Ascending aorta (tissue), 2 donors: ENCODE results near the gene EGFLAM. TPM values are rescaled to one million over a fixed set of nuclear protein-coding genes. Genes with fewer than 3 reads are reported as not detected.

Experiments used
- DNase-seq, 2 donors: peaks; one replicate each; pipeline ENCODE4 v3.0.0-alpha.2; 2019; ENCODE audit warnings: low spot score in 2 of 2
- H3K27ac ChIP-seq, 2 donors: fragments of 200-600 bp; sonication (generic); one replicate each; pipeline ENCODE4 v1.5.1; 2016 to 2017; ENCODE audit warnings: mild to moderate bottlenecking in 1 of 2
- H3K27me3 ChIP-seq: fragments of 200-600 bp; sonication (generic); one replicate; pipeline ENCODE4 v1.5.1; 2017
- H3K36me3 ChIP-seq, 2 donors: fragments of 200-600 bp; sonication (generic); one replicate each; pipeline ENCODE4 v1.5.1; 2016
- H3K4me1 ChIP-seq, 2 donors: fragments of 200-600 bp; sonication (generic); one replicate each; pipeline ENCODE4 v1.5.1; 2016 to 2017; ENCODE audit warnings: mild to moderate bottlenecking in 1 of 2
- H3K4me3 ChIP-seq, 2 donors: fragments of 200-600 bp; sonication (generic); one replicate each; pipeline ENCODE4 v1.5.1; 2016 to 2017; ENCODE audit warnings: mild to moderate bottlenecking in 1 of 2
- H3K9me3 ChIP-seq, 2 donors: fragments of 200-600 bp; sonication (generic); one replicate each; pipeline ENCODE4 v1.5.1; 2016
- intact Hi-C: fragments of 100-400 bp; cut with DNase I; formaldehyde crosslinking; loops from one replicate; pipeline ENCODE4 v1.15.1; 2023
- total RNA-seq: library from RNA; depleted of rRNA; stranded (reverse); fragments of >200 nt; gene quantifications from one replicate; pipeline ENCODE4 v1.1.0, GENCODE V29; 2016
- TF ChIP-seq, protein P1 (sequence below), 3 experiments: fragments of 200-600 bp in 2 of 3; fragments of 450-650 bp in 1 of 3; sonication (generic) in 2 of 3; IDR thresholded peaks; one replicate each; pipeline ENCODE4 v1.5.1; 2016 to 2019; ENCODE audit warnings: antibody characterized with exemption in 3 of 3, mild to moderate bottlenecking in 1 of 3, moderate library complexity in 1 of 3

The EGFLAM gene
- total RNA-seq, 1 donor from 2014 or later: 4.2 TPM

DNA sequence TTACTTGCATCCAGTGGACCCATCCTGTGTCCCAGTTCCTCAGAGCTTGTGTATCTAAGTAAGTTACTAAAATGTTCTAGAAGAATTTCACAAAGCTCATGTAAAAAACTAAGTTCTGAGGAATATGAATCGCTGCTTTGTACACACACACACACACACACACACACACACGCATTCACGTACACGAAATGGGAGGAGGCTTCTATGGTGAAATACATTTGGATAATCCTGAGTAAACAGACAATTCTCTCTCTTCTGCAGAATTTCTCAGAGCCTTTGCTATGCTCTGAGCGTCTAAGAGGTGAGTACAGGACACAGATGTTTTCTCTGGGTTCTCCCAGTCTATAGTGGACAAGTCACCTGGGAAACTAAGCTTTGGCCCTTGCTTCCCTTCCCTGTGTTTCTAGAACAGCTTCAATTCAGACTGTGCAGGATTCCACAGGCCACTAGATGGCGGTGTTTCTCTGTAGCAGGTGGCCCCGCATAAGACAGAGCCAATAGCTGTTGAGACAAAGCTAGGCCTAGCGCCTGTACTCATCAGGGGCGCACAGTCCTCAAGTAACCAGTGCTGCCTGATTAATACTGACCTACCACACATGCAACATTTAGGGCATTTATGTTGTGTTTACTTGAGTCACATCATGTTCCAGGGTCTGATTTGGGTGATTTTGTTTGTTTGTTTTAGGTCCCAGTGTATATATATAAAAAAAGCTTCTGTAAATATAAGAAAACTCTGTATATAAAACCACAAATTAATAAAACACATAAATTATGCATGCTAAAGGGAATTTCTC is 183.3 kb downstream of the EGFLAM start:
- H3K27ac ChIP-seq: no peak overlapping the region

DNA sequence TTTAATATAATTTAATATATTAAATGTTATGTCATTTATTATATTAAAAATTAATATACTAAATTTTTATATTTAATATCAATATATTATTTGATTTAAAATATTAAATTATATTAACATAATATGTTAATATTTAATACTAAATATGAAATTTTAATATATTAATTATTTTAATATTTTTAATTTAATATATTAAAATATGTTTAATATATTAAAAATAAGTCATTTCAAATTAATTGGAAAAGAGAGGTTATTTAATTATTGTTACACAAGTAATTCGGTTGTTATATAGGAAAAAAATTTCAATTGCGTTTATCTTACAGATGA is 183.9 kb downstream of the EGFLAM start:
- Histone ChIP-seq H3K27ac (no peak overlapping the region), H3K4me1 (peaks cover 0 to 7% of the 10 kb centered on the region in 2 donors), H3K4me3 (no peak overlapping the region), H3K27me3 (no peaks in the 10 kb centered on the region), H3K36me3 (no peaks in the 10 kb centered on the region), H3K9me3 (no peaks in the 10 kb centered on the region)
- no peak for DNase-seq
- TF ChIP-seq, protein P1, sequence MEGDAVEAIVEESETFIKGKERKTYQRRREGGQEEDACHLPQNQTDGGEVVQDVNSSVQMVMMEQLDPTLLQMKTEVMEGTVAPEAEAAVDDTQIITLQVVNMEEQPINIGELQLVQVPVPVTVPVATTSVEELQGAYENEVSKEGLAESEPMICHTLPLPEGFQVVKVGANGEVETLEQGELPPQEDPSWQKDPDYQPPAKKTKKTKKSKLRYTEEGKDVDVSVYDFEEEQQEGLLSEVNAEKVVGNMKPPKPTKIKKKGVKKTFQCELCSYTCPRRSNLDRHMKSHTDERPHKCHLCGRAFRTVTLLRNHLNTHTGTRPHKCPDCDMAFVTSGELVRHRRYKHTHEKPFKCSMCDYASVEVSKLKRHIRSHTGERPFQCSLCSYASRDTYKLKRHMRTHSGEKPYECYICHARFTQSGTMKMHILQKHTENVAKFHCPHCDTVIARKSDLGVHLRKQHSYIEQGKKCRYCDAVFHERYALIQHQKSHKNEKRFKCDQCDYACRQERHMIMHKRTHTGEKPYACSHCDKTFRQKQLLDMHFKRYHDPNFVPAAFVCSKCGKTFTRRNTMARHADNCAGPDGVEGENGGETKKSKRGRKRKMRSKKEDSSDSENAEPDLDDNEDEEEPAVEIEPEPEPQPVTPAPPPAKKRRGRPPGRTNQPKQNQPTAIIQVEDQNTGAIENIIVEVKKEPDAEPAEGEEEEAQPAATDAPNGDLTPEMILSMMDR (IDR thresholded peaks at IDR 0.05): no peak
- intact Hi-C loops: loop anchor here (5.0 kb wide), 1 partner anchor 60 kb away; no protein-coding TSS in a partner anchor

More for the DNA sequence above, 183.3 kb downstream of the EGFLAM start:
- H3K4me3 ChIP-seq: no peak overlapping the region
- TF ChIP-seq, protein P1 (IDR thresholded peaks at IDR 0.05): peak; percentile 91 to 96 (median 95)
- H3K27me3 ChIP-seq: no peaks in the 10 kb centered on the region
- DNase-seq: peak; percentile 36 to 94
- peaks cover 0 to 7% of the 10 kb centered on the region in 2 donors for H3K4me1 ChIP-seq
- intact Hi-C loops: loop anchor here (1.0 to 5.0 kb wide), 4 partner anchors 59 to 368 kb away; partner anchors contain the start of gene LIFR
- no peaks in the 10 kb centered on the region for H3K9me3 ChIP-seq
- H3K36me3 ChIP-seq: no peaks in the 10 kb centered on the region

DNA sequence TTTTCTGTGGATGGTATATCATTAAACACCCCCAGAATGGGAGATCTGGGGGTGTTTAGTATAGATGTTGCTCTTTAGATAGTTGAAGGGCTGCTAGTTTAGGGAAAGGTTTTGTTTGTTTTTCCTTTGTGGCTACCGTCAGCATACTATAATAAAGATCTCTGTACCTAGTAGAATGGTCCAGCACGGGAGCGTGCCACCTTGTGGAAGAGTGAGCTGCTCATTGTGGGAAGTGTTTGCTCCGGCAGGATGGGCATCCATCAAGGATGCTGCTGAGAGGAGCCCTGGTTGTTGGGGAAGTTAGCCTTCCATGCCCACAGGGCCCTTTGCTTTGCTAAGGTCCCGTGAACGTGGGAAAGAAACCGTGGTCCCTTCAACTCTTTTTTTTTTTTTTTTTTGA is 185.0 kb downstream of the EGFLAM start:
- H3K4me3 ChIP-seq: no peak overlapping the region
- H3K27me3 ChIP-seq: no peaks in the 10 kb centered on the region
- H3K4me1 ChIP-seq: peaks cover 4 to 15% of the 10 kb centered on the region in 2 donors
- intact Hi-C loops: loop anchor here (5.0 kb wide), 1 partner anchor 61 kb away; no protein-coding TSS in a partner anchor
- H3K27ac ChIP-seq: no peak overlapping the region
- TF ChIP-seq, protein P1 (IDR thresholded peaks at IDR 0.05): no peak
- no peaks in the 10 kb centered on the region for H3K9me3 ChIP-seq
- no peak for DNase-seq
- H3K36me3 ChIP-seq: no peaks in the 10 kb centered on the region

DNA sequence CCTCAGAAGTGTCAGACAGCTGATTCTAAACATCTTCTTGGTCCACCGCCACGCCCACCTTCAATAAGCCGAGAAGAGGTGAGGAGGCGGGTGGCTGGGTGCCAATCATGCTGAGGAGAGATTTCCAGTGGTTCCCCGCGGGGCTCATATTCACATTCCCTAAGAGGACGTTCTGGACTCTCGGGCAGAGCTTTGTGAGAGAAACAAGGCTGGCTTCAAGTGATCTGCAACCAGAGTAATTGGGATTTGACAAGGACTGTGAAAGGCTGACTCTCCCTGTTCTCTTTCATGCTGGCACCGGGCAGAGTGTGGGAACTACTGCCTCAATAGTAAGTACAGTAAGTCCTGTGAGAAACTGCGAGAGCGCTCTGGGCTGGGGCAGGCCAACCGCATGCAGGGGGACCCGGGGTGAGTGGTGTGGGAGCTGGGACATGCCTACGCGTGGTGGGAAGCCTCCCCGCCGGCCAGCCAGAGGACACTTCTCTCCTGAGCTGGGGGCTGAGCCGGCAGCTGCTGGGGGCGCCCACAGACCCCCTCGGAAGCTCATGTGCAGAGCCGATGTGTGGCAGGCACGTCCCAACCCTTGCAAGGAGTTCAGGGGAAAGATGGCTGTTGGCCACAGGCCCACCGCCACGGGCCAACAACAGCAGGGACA is 187.1 kb downstream of the EGFLAM start:
- Histone ChIP-seq H3K36me3 (no peaks in the 10 kb centered on the region), H3K4me3 (peak overlapping the region; percentile 48 to 59), H3K9me3 (no peaks in the 10 kb centered on the region), H3K27ac (peak overlapping the region; percentile 56 to 83), H3K4me1 (peaks cover 4 to 19% of the 10 kb centered on the region in 2 donors), H3K27me3 (no peaks in the 10 kb centered on the region)
- intact Hi-C loops: loop anchor here (1.0 to 5.0 kb wide), 2 partner anchors 21 to 102 kb away; no protein-coding TSS in a partner anchor
- no peak for DNase-seq
- TF ChIP-seq, protein P1 (IDR thresholded peaks at IDR 0.05): no peak

DNA sequence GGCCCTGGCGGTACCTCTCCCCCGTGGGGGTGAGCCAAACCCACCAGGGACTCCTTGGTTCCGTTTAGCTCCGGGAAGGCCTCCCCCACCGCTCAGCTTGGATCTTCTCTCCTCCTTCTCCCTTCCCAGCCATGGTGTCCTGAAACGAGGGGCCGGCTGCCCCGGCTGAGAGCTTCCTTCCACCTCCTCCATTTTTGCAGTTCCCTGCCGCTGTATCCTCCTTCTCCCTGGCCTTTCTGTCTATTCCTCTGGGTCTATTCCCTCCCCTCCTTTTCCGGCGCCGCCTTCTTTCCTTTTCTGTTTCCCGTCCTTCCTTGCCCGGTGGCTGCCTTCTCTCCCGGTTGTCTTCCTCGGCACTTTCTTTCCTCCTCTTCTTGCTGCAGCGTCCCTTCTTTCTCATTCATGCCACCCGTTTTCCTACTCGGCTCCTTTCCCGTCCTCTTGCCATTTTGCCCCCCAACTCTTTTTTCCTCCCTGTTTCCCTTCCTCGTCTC is 187.7 kb downstream of the EGFLAM start:
- TF ChIP-seq, protein P1 (IDR thresholded peaks at IDR 0.05): no peak
- no peaks in the 10 kb centered on the region for H3K9me3 ChIP-seq
- intact Hi-C loops: loop anchor here (1.0 to 5.0 kb wide), 2 partner anchors 20 to 101 kb away; no protein-coding TSS in a partner anchor

More for the DNA sequence above, 187.7 kb downstream of the EGFLAM start:
- no peak for DNase-seq
- peak overlapping the region; percentile 56 to 83 for H3K27ac ChIP-seq
- H3K27me3 ChIP-seq: no peaks in the 10 kb centered on the region
- peak overlapping the region; percentile 48 to 59 for H3K4me3 ChIP-seq
- no peaks in the 10 kb centered on the region for H3K36me3 ChIP-seq
- H3K4me1 ChIP-seq: peaks cover 4 to 19% of the 10 kb centered on the region in 2 donors
